ENCODE results near the gene HSPA1B.

GRCh38 chr6:31860349-31860748 lies 32.8 kb downstream of the HSPA1B start:
- no peak for TF ChIP-seq SIN3A (IDR thresholded peaks at IDR 0.05; ENCODE audit: borderline replicate concordance, insufficient read depth, low read length)
- no peak for TF ChIP-seq TAF1 (IDR thresholded peaks at IDR 0.05; ENCODE audit: borderline replicate concordance, insufficient read depth, low read length)
- TF ChIP-seq REST (IDR thresholded peaks at IDR 0.05; ENCODE audit: insufficient read depth in 1 of 2, low read depth in 2 of 2, low read length in 2 of 2) = no peak
